ENCODE measurements around the gene ARL6.

Gene ARL6

DNA sequence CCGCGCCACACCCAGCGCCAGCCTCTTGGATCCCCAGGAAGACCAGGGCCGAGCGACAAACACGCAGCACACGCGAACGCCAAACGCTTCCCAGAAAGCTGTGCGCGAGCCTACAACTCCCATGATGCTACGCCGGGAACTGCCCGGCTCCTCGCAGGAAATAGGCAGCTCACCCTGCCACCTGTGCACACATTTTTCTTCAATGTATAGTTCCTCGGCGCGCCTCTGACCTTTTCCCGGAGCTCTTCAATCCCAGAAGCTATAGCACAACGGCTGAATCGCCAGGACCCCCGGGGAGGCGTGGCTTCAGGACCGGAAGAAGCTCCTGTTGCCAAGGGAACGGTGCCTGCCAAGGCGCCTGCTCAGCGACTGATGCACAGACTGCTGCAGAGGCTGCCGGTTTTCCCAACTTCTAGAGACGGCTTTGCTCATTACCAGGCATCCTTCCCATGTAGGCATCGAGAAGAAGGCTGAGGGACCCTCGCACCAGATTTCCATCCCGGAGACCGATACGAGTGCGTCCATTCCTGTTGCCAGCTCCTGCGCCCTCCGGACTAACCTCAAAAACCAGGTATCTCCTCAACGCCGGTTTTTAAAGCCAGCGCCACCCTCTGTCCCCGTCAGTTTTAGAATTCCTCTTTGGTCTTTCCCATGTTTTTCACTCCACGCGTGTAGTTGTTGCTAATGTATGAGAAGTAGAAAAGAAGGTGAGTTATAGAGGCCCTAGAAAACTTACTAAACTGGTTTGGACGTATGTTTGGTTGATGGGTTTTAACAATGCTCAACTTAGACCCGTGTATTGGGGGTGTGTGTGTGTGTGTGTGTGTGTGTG, at the start of gene ARL6 (continued):
- TF ChIP-seq, protein P1, sequence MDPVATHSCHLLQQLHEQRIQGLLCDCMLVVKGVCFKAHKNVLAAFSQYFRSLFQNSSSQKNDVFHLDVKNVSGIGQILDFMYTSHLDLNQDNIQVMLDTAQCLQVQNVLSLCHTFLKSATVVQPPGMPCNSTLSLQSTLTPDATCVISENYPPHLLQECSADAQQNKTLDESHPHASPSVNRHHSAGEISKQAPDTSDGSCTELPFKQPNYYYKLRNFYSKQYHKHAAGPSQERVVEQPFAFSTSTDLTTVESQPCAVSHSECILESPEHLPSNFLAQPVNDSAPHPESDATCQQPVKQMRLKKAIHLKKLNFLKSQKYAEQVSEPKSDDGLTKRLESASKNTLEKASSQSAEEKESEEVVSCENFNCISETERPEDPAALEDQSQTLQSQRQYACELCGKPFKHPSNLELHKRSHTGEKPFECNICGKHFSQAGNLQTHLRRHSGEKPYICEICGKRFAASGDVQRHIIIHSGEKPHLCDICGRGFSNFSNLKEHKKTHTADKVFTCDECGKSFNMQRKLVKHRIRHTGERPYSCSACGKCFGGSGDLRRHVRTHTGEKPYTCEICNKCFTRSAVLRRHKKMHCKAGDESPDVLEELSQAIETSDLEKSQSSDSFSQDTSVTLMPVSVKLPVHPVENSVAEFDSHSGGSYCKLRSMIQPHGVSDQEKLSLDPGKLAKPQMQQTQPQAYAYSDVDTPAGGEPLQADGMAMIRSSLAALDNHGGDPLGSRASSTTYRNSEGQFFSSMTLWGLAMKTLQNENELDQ (tag by site-specific recombination; IDR thresholded peaks at IDR 0.05; ENCODE audit: low read depth) = no peak
- no peak for TF ChIP-seq ZNF155 (tag by site-specific recombination; IDR thresholded peaks at IDR 0.05)
- TF ChIP-seq ZNF654 (tag by site-specific recombination; IDR thresholded peaks at IDR 0.05; ENCODE audit: low read depth) = no peak
- peak; percentile 50; the same call in 1 of the 2 replicates for TF ChIP-seq KLF9 (tag by site-specific recombination; IDR thresholded peaks at IDR 0.05; ENCODE audit: low read depth)
- TF ChIP-seq GLI2 (tag by site-specific recombination; IDR thresholded peaks at IDR 0.05; ENCODE audit: borderline replicate concordance, low read depth) = no peak
- TF ChIP-seq, protein P2, sequence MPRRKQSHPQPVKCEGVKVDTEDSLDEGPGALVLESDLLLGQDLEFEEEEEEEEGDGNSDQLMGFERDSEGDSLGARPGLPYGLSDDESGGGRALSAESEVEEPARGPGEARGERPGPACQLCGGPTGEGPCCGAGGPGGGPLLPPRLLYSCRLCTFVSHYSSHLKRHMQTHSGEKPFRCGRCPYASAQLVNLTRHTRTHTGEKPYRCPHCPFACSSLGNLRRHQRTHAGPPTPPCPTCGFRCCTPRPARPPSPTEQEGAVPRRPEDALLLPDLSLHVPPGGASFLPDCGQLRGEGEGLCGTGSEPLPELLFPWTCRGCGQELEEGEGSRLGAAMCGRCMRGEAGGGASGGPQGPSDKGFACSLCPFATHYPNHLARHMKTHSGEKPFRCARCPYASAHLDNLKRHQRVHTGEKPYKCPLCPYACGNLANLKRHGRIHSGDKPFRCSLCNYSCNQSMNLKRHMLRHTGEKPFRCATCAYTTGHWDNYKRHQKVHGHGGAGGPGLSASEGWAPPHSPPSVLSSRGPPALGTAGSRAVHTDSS (tag by site-specific recombination; IDR thresholded peaks at IDR 0.05) = no peak
- no peak for TF ChIP-seq ZNF777 (tag by site-specific recombination; IDR thresholded peaks at IDR 0.05; ENCODE audit: borderline replicate concordance)
- TF ChIP-seq, protein P3, sequence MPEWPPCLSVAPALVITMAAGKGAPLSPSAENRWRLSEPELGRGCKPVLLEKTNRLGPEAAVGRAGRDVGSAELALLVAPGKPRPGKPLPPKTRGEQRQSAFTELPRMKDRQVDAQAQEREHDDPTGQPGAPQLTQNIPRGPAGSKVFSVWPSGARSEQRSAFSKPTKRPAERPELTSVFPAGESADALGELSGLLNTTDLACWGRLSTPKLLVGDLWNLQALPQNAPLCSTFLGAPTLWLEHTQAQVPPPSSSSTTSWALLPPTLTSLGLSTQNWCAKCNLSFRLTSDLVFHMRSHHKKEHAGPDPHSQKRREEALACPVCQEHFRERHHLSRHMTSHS (tag by site-specific recombination; IDR thresholded peaks at IDR 0.05) = no peak
- TF ChIP-seq ZNF174 (tag by site-specific recombination; IDR thresholded peaks at IDR 0.05) = no peak
- TF ChIP-seq ZFHX2 (tag by site-specific recombination; conservative IDR thresholded peaks at IDR 0.05) = no peak
- no peak for TF ChIP-seq MYNN (tag by site-specific recombination; IDR thresholded peaks at IDR 0.05; ENCODE audit: borderline replicate concordance)
- TF ChIP-seq, protein P4, sequence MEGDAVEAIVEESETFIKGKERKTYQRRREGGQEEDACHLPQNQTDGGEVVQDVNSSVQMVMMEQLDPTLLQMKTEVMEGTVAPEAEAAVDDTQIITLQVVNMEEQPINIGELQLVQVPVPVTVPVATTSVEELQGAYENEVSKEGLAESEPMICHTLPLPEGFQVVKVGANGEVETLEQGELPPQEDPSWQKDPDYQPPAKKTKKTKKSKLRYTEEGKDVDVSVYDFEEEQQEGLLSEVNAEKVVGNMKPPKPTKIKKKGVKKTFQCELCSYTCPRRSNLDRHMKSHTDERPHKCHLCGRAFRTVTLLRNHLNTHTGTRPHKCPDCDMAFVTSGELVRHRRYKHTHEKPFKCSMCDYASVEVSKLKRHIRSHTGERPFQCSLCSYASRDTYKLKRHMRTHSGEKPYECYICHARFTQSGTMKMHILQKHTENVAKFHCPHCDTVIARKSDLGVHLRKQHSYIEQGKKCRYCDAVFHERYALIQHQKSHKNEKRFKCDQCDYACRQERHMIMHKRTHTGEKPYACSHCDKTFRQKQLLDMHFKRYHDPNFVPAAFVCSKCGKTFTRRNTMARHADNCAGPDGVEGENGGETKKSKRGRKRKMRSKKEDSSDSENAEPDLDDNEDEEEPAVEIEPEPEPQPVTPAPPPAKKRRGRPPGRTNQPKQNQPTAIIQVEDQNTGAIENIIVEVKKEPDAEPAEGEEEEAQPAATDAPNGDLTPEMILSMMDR (tag by site-specific recombination; IDR thresholded peaks at IDR 0.05) = 0 out of 2 replicates have a peak, but pooled peaks have one; percentile 32
- TF ChIP-seq ZNF571 (tag by site-specific recombination; IDR thresholded peaks at IDR 0.05) = no peak
- TF ChIP-seq ZNF221 (tag by site-specific recombination; IDR thresholded peaks at IDR 0.05; ENCODE audit: borderline replicate concordance) = no peak
- TF ChIP-seq ZNF23 (tag by site-specific recombination; IDR thresholded peaks at IDR 0.05; ENCODE audit: borderline replicate concordance) = no peak
- no peak for TF ChIP-seq ZIC2 (tag by site-specific recombination; IDR thresholded peaks at IDR 0.05)
- TF ChIP-seq ZNF140 (tag by site-specific recombination; IDR thresholded peaks at IDR 0.05) = no peak
- TF ChIP-seq, protein P5, sequence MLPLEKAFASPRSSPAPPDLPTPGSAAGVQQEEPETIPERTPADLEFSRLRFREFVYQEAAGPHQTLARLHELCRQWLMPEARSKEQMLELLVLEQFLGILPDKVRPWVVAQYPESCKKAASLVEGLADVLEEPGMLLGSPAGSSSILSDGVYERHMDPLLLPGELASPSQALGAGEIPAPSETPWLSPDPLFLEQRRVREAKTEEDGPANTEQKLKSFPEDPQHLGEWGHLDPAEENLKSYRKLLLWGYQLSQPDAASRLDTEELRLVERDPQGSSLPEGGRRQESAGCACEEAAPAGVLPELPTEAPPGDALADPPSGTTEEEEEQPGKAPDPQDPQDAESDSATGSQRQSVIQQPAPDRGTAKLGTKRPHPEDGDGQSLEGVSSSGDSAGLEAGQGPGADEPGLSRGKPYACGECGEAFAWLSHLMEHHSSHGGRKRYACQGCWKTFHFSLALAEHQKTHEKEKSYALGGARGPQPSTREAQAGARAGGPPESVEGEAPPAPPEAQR (tag by site-specific recombination; IDR thresholded peaks at IDR 0.05) = no peak
- no peak for TF ChIP-seq ZNF843 (tag by site-specific recombination; IDR thresholded peaks at IDR 0.05)
- TF ChIP-seq ZXDB (tag by site-specific recombination; IDR thresholded peaks at IDR 0.05) = peak; percentile 64; the same call in 1 of the 2 replicates
- no peak for TF ChIP-seq ZNF830 (tag by site-specific recombination; IDR thresholded peaks at IDR 0.05; ENCODE audit: low read depth)
- no peak for TF ChIP-seq ZNF274 (IDR thresholded peaks at IDR 0.05; ENCODE audit: low read length)
- no peak for TF ChIP-seq ZNF274 (tag by site-specific recombination; IDR thresholded peaks at IDR 0.05; ENCODE audit: borderline replicate concordance)
- TF ChIP-seq, protein P6, sequence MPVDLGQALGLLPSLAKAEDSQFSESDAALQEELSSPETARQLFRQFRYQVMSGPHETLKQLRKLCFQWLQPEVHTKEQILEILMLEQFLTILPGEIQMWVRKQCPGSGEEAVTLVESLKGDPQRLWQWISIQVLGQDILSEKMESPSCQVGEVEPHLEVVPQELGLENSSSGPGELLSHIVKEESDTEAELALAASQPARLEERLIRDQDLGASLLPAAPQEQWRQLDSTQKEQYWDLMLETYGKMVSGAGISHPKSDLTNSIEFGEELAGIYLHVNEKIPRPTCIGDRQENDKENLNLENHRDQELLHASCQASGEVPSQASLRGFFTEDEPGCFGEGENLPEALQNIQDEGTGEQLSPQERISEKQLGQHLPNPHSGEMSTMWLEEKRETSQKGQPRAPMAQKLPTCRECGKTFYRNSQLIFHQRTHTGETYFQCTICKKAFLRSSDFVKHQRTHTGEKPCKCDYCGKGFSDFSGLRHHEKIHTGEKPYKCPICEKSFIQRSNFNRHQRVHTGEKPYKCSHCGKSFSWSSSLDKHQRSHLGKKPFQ (tag by site-specific recombination; IDR thresholded peaks at IDR 0.05) = no peak
- TF ChIP-seq IKZF3 (tag by site-specific recombination; IDR thresholded peaks at IDR 0.05) = 0 out of 2 replicates have a peak, but pooled peaks have one; percentile 5
- TF ChIP-seq, protein P7, sequence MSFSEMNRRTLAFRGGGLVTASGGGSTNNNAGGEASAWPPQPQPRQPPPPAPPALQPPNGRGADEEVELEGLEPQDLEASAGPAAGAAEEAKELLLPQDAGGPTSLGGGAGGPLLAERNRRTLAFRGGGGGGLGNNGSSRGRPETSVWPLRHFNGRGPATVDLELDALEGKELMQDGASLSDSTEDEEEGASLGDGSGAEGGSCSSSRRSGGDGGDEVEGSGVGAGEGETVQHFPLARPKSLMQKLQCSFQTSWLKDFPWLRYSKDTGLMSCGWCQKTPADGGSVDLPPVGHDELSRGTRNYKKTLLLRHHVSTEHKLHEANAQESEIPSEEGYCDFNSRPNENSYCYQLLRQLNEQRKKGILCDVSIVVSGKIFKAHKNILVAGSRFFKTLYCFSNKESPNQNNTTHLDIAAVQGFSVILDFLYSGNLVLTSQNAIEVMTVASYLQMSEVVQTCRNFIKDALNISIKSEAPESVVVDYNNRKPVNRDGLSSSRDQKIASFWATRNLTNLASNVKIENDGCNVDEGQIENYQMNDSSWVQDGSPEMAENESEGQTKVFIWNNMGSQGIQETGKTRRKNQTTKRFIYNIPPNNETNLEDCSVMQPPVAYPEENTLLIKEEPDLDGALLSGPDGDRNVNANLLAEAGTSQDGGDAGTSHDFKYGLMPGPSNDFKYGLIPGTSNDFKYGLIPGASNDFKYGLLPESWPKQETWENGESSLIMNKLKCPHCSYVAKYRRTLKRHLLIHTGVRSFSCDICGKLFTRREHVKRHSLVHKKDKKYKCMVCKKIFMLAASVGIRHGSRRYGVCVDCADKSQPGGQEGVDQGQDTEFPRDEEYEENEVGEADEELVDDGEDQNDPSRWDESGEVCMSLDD (tag by site-specific recombination; IDR thresholded peaks at IDR 0.05) = no peak
- no peak for TF ChIP-seq ZFP41 (tag by site-specific recombination; IDR thresholded peaks at IDR 0.05; ENCODE audit: borderline replicate concordance)

Measured in HEK293 (cell line).